GM18873 (cell line): ENCODE results near the gene CARD14.

ENCODE experiments used
- ATAC-seq: cut with Tn5 transposase; IDR thresholded peaks from one replicate; pipeline ENCODE4 v1.9.1; 2021; ENCODE audit warnings: mild to moderate bottlenecking, moderate library complexity, moderate number of reproducible peaks; ENCODE audit not compliant: unreplicated experiment, low FRiP score

Gene CARD14

GRCh38 chr17:80208050-80208449 is 38.2 kb downstream of the CARD14 start:
- ATAC-seq, result no peak

DNA sequence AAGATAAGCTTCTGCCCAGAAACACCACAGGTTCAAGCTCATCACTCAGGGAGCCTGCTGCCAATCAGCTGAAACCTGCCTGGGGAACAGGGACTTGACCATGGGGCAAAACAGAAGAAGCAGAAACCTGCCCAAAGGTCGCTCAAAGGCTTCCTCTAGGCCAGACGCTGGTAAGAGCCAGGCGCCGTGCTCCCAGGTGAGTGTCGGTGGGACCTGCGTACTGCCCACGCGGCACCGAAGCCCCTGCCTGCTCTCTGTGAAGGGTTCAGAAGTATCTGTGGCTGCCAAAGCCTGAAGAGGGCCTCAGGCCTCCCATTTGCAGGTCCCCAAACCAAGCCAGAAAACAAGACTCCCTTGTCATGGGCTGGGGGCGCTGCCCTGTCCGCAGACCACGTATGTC is 39.9 kb downstream of the CARD14 start:
- no peak for ATAC-seq

GRCh38 chr17:80210348-80211108 is 40.7 kb downstream of the CARD14 start:
- ATAC-seq, result no peak

DNA sequence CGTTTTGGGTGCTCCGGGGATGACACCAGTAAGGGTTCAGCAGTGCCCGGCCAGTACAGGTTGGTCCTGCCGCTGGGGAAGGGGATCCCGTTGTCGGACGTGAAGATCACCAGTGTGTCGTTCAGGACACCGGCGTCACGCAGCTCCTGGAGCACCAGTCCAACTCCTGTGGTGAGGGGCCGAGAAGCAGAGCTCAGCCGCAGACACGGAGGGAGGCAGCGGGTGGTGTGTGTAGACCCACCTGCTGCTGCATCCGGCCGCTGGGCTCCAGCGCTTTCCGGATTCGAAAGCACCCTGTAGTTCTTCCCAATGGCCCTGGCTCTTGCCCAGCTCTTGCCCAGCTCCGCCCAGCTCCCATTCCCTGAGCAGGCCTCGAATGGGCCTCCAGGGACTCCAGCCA is 42.3 kb downstream of the CARD14 start:
- no peak for ATAC-seq

DNA sequence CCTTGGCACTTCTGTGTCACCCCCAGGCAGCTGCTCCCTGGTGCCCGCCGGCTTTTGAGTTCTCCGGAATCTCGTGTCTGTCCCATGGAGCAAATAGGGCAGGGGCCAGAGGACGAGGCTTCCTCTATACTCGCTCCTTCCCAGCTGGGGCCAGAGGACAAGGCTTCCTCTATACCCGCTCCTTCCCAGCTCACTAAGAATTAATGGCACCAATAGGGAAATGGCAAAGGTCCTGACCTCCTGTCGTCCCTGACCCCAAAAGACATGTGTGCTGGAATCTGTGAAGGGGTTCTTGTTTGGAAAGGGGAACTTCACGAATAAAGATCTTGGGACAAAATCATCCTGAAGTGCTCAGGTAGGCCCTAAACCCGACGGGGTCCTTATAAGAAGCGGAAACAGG is 42.7 kb downstream of the CARD14 start:
- ATAC-seq, result no peak

GRCh38 chr17:80212962-80213642 is 43.3 kb downstream of the CARD14 start:
- ATAC-seq, result no peak

GRCh38 chr17:80213643-80213975 is 43.8 kb downstream of the CARD14 start:
- no peak for ATAC-seq

DNA sequence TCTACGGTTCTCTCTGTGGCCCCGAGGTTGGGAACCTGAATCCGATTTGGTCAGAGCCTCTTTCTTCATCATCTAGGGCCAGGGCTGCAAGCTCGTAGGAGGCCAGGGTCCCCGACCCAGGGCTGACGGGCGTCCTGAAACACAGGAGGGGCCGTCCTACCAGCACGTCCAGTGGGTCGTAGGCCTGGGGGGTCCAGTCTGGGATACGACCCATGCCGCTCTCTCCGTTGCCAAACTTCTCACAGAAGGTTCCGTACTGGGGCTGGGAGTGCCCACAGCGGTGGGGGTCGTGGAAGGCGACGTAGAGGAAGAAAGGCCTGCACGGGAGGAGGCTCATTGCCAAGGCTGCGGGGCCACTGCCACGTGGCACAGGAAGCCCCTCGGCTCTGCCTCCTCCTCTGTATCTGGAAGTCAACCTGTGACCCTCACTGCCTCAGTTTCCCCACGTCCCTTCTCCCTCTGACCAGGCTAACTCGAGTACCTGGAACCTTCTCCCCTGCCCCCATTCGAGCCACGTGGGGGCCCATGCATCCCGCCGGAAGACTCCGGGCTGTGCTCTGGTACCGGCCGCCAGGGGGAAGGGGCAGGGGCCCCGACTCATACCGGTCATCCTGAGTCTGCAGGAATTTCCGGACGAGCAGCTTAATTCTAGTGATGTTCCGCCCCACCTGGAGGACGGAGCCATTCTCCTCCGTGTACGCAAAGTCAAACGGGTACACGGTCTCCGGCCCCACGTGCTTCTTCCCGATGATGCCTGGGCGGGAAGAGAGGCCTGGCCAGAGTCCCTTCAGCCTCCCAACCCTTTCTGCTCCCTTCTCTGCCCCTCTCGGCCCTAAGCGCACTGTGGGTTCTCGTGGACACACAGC is 44.4 kb downstream of the CARD14 start:
- no peak for ATAC-seq

DNA sequence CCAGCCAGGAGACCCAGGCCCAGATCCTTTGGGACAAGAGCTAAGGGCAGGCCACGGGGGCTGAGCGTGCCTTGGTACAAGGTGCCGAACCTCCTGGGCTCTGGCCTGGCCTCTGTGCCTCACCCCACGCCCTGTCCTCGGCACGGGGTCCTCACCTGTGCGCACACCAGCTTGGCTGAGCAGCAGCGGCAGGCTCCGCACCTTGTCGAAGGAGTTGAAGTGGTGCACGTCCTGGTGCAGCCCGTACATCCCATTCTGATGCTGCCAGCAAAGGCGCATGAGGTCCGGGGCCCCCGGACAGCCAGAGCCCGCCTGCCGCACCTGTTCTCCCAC is 45.0 kb downstream of the CARD14 start:
- ATAC-seq, result no peak

DNA sequence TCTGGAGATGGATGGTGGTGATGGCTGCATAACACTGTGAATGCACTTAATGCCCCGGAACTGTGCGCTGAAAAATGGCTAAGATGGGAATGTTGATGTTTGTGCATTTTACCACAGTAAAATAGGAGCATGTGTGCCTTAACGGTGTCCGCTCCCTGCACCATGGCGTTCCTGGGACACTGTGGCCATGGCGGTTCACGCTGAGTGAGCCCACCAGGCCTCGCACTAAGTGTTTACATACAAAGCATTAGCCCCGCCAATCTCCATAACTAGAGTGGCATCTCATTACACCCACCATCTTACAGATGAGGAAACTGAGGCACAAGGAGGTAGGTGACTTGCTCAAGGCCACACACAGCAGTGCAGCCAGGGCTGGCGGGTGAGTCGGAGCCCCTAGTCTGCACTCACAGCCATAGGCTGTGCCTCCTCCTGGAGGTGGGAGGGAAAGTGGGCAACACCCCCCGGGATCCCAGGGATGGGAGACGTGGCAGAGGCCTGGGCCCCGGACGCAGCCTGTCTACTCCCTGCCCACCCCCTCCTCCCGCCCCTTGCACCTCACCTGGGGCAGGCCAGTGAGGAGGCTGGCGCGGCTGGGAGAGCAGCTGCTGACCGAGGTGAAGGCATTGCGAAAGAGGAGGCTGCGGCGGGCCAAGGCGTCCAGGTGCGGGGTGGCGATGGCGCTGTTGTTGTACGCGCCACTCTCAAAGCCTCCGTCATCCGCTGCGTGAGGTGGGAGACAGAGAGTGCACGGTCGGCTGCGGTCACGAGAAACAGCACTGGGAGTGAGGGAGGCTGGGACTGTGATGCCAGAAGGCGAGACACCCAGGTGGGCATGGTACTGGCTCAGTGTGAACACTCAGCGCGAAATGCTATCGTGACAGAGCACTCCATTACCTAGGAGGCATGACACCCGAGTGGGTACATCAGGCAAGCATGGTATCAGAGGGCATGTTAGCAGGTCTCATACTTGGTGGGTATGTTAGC is 46.9 kb downstream of the CARD14 start:
- no peak for ATAC-seq

- no peak for ATAC-seq
These were observed 48.0 kb downstream of the CARD14 start for GRCh38 chr17:80217703-80218362.

DNA sequence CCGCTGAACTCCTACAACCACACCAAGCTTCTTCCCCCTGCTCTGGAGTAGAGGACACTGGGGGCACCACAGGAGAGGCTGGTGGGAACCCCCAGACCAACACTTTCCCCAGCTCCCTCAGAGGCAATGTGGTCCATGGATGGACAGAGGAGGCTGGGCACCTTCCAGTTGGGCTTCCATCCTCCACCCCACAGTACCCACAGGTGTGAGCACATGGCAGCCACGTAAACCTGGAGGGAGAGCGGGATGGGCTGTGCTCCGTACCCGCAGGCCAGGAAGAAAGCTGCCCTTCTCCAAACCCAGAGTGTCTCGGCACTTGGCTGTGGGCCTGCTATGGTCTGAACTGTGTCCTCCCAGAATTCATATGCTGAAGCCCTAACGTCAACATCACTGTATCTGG is 48.6 kb downstream of the CARD14 start:
- no peak for ATAC-seq

GRCh38 chr17:80219013-80219762 is 49.4 kb downstream of the CARD14 start:
- ATAC-seq, result no peak

DNA sequence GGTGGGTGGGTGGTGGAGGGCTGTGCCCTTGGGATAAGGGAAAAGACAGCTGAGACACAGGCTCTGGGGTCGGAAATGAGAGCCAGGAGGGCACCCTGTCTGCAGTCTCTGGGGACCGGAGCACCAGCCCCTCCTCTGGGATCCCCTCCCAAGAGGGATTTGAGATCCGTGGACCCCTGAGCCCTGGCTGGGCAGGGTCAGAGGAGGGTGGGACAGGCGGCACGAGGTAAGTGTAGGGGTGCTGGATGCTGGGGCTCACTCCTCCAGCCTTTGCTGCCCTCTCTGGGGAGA is 49.9 kb downstream of the CARD14 start:
- no peak for ATAC-seq

GRCh38 chr17:80220054-80220735 is 50.4 kb downstream of the CARD14 start, which contains the start of the genes SGSH and SLC26A11:
Gene SGSH (minus strand): TSS chr17:80220333. CDS start chr17:80220313, 20 bp downstream.
Gene SLC26A11 (plus strand): TSS chr17:80220427. CDS start chr17:80221561, 1,134 bp downstream.
- ATAC-seq, result no peak

GRCh38 chr17:80220736-80221215 is 50.9 kb downstream of the CARD14 start:
- no peak for ATAC-seq

DNA sequence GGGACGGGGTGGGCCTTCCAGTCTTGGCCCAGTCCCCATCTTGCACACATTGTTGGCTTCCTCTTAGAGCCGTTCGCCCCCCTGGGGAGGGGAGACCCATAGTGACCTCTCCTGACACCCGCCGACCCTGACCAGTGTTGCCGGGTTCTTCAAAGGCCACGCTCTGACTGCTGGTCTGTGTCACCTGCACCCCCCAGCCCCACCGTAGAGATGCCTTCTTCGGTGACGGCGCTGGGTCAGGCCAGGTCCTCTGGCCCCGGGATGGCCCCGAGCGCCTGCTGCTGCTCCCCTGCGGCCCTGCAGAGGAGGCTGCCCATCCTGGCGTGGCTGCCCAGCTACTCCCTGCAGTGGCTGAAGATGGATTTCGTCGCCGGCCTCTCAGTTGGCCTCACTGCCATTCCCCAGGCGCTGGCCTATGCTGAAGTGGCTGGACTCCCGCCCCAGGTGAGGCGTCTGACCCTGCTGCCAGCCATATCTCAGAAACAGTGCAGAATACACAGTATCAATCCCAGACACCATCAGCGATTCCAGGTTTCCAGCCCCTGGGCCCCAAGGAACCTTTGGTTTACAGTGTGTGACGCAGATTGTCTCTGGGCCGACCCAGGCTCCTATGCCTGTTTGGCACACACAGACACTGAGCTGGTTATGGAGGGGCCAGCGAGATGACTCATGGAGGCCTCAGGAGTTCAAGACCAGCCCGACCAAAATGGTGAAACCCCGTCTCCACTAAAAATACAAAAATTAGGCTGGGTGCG is 51.7 kb downstream of the CARD14 start:
- no peak for ATAC-seq
